GM21723 (cell line): Measurements from ENCODE around the gene WNK2.

Experiments
- ATAC-seq: cut with Tn5 transposase; IDR thresholded peaks from one replicate; pipeline ENCODE4 v1.9.1; 2021; ENCODE audit warnings: mild to moderate bottlenecking, moderate library complexity; ENCODE audit not compliant: unreplicated experiment

Gene WNK2

GRCh38 chr9:93212409-93212808 lies 28.5 kb downstream of the WNK2 start:
- no peak for ATAC-seq

DNA sequence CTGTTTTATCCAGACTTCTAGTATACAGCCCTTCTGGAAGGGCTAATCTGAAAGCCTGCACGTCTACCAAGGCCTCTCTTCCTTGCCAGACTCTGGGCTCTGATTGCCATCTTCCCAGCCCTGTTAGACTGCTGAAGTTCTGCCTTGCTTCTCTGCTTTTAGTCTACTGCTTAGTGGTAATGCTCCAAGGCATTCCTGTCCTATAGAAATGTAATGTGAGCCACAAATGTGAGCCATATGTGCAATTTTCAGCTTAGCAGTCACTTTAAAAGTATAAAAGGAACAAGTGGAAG lies 32.1 kb downstream of the WNK2 start:
- ATAC-seq: no peak

DNA sequence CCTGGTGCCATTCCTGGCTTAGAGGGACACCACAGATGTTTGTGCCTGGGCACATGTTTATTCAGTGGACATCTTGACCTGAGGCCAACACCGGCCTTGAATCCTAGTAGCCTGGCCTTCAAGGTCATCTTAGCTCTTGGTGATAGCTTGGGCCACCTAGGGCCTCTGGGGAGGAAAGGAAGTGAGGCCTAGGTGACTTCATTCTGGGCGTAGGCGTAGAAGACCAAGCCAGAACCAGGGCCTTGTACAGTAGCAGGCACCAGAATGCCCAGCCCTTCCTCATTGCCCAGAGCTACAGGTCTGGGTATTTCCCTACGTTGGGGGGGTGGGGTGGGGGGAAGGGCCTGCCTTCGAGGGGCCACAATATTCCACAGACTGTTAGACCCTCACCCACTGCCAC lies 33.8 kb downstream of the WNK2 start:
- no peak for ATAC-seq

DNA sequence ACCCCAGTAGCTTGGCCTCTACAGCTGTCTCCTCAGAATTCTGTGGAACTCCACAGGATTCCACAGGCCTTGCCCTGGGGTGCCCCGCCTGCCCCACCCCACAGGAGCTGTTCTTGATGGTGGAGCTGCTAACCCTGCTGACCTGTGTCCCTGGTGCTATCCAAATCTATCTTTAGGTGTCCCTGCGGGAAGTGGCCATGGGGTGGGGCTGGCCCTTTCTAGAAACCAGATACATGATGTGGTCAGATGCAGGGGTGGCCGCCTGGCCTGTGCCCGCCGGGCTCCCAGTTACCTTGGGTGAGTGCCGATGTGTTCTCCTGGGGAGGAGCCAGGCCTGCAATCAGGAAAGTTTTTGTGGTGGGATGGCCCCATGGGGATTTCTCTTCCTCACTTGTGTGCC lies 34.2 kb downstream of the WNK2 start:
- ATAC-seq: no peak

GRCh38 chr9:93218671-93219420 lies 34.9 kb downstream of the WNK2 start:
- ATAC-seq: no peak

DNA sequence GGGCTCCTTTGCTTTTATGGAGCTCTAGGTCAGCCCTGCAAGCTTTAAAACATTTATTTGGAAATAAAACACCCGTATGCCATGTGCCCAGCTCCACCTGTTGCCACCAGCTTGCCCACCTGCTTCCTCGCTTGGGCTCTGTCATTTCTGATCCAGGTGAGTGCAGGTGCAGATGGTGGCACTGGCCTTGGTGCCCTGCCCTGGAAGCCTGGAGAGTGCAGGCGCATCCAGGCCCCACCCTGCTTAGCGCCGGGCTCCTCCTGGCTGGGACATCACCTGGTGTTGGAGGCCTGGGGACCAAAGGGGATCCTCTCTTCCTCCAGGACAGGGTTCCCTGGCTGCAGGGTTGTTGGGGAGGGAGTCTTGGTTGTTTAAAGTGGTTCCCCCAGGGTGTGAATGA lies 35.8 kb downstream of the WNK2 start:
- ATAC-seq: no peak

GRCh38 chr9:93220627-93221026 lies 36.7 kb downstream of the WNK2 start:
- ATAC-seq: no peak

GRCh38 chr9:93221044-93221443 lies 37.1 kb downstream of the WNK2 start:
- no peak for ATAC-seq

GRCh38 chr9:93222890-93223259 lies 38.9 kb downstream of the WNK2 start:
- ATAC-seq: no peak

DNA sequence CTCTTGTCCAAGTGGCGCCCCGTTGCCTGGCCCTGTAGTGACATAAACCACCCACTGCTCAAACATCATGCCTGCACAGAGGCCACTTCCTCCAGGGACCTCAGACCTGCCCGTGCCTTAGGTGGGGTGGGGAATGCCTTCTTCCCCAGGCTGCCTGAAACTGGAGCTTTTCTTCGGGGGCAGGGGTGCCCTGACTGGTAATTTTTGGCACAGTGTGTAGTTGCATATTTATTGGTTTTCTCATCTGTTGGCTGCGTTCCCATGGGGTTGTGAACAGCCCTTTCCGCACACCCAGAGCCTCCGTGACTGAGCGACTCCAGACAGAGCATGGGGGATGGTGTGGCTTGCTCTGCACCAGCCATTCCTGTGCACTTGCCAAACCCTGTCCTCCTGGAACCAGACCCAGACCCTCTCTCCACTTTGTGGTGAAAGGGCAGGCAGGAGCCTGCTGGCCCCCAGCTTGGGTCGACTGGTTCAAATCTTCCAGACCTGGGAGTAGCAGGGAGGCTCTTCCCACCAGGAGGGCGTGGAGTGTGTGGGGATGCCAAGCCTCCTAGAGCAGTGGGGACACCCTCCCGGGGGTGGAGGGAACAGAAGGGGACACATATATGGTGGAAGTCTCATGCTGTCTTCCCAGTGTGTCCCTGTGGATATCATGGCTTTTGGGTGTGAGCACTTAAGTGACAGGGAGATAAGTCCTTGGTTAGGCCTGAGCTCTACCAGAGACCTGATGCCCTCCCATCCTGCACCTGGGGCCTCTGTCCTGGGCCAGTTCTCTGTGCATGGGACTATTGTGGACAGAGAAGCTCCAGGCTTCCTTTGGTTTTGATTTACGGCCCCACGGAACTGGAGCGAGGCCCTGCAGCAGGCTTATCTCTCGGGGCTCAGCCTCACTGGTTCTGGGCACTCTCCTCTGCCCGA lies 39.6 kb downstream of the WNK2 start:
- ATAC-seq: no peak

GRCh38 chr9:93224591-93224990 lies 40.7 kb downstream of the WNK2 start:
- ATAC-seq: no peak

- no peak for ATAC-seq
These were observed 41.5 kb downstream of the WNK2 start for GRCh38 chr9:93225417-93225816.

- no peak for ATAC-seq
These were observed 42.0 kb downstream of the WNK2 start for GRCh38 chr9:93225892-93226291.

- no peak for ATAC-seq
These were observed 42.9 kb downstream of the WNK2 start for GRCh38 chr9:93226819-93227218.

GRCh38 chr9:93228030-93228429 lies 44.1 kb downstream of the WNK2 start:
- ATAC-seq: no peak

GRCh38 chr9:93228453-93228852 lies 44.5 kb downstream of the WNK2 start:
- ATAC-seq: no peak

- no peak for ATAC-seq
These were observed 45.7 kb downstream of the WNK2 start for GRCh38 chr9:93229636-93230035.

DNA sequence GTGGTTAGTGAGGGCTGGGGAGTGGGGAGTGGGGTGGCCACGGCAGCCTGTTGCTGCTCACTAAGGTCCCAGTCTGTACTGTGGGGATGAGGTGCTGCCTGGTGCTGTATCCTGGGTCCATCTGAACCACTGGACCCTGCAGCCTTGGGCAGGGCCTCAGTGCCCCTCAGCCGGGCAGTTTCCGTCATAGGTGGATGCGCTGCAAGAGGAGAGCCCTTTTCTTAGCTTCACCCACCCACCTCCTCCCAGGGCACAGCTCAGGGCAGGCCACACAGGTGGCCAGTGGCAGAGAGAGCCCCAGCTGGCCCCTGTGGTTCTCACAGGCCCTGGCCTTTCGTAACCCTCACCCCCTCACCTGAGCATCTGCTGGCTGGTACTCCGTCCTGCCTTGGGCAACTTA lies 46.2 kb downstream of the WNK2 start:
- ATAC-seq: no peak

DNA sequence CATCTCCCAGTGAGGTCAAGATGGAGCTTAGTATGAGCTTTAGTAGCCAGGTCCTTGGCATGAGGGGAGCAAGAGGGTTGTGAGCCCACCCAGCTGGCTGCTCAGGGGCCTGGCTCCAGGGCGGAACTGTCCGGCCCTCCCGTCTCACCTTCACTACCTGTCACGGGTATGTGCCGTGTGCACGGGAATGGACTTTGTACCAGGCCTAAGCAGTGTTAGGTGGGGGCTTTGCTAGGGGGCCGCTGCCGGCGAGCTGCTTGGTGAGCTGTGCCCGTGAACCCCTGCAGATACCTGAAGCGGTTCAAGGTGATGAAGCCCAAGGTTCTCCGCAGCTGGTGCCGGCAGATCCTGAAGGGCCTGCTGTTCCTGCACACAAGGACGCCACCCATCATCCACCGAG lies 46.7 kb downstream of the WNK2 start:
- ATAC-seq: no peak

- ATAC-seq: no peak
These were observed 47.3 kb downstream of the WNK2 start for GRCh38 chr9:93231121-93231694.

DNA sequence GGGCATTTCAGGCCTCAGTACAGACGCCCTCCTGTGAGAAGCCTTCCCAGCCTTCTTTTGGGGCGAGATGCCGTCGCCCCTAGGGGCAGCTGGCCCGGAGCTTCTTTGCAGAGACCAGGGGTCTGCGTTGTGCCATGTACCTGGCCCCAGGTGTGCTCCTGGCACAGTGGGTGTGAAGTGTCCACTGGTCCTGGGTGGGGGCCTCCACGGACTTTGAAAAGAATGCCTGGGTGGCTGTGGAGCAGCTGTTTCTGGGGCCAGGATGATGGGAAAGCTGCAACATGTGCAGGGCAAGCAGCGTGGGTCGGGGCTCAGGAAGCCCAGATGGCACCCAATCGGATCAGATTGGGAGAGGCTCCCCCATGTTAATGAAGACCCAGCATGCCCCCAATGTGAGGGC lies 47.8 kb downstream of the WNK2 start:
- ATAC-seq: no peak

DNA sequence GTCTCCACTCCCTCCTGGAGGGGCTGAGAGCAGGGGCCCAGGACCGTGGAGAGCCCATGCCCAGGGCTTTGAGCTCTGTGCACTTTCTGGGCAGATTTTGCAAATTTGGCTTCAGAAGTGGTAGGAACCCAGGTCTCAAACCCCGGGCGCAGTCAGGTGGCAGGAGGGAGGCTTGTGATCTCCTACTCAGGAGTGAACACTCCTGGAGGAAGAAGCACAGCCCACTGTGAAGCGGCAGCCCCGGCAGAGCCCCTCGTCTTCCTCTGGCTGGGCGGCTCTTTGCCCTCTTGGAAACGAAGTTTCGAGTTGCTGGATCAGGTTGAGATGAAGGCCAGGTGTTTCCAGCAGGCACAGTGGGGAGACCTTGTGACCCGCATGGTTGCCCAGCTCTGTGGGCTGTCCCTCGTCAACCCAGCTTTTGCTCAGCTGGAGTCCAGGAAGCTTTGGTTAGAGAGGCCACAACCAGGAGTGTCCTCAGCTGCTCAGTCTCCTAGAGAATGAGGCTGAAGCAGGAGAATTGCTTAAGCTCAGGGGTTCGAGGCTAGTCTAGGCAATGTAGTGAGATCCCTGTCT lies 48.5 kb downstream of the WNK2 start:
- ATAC-seq: no peak
